HepG2 (cell line): Measurements from ENCODE around the gene SRRM2. TPM values are rescaled to one million over a fixed set of nuclear protein-coding genes. Genes with fewer than 3 reads are reported as not detected.

Experiments
- ATAD3A ChIP-seq: sonication (generic); formaldehyde crosslinking; IDR thresholded peaks from 2 replicates; pipeline ENCODE4 v1.4.0; 2020; ENCODE audit warnings: missing genetic modification reagents
- BRF2 ChIP-seq: sonication (generic); formaldehyde crosslinking; IDR thresholded peaks from 2 replicates; pipeline ENCODE4 v1.8.1; 2022; ENCODE audit warnings: mild to moderate bottlenecking, missing genetic modification reagents
- CHCHD3 ChIP-seq: sonication (generic); formaldehyde crosslinking; IDR thresholded peaks from 2 replicates; pipeline ENCODE4 v1.8.0; 2022; ENCODE audit warnings: mild to moderate bottlenecking, missing genetic modification reagents, moderate library complexity
- DZIP1 ChIP-seq: sonication (generic); formaldehyde crosslinking; IDR thresholded peaks from 2 replicates; pipeline ENCODE4 v1.5.0; 2020; ENCODE audit warnings: mild to moderate bottlenecking, missing genetic modification reagents
- FOXP4 ChIP-seq: sonication (generic); formaldehyde crosslinking; IDR thresholded peaks from 2 replicates; pipeline ENCODE4 v1.4.0; 2020; ENCODE audit warnings: missing genetic modification reagents
- KDM4B ChIP-seq: sonication (generic); formaldehyde crosslinking; IDR thresholded peaks from 2 replicates; pipeline ENCODE4 v1.4.0; 2020; ENCODE audit warnings: missing genetic modification reagents
- PAX8 ChIP-seq: sonication (generic); formaldehyde crosslinking; IDR thresholded peaks from 2 replicates; pipeline ENCODE4 v1.8.0; 2022; ENCODE audit warnings: mild to moderate bottlenecking, missing genetic modification reagents, borderline replicate concordance
- SAP130 ChIP-seq: IDR thresholded peaks from 2 replicates; pipeline ENCODE4 v1.6.1; 2016; ENCODE audit warnings: low read depth
- SCMH1 ChIP-seq: sonication (generic); formaldehyde crosslinking; IDR thresholded peaks from 2 replicates; pipeline ENCODE4 v1.9.0; 2021; ENCODE audit warnings: missing genetic modification reagents, mild to moderate bottlenecking, borderline replicate concordance
- SOX5 ChIP-seq: IDR thresholded peaks from 2 replicates; pipeline ENCODE4 v1.6.1; 2016; ENCODE audit warnings: borderline replicate concordance
- ZBTB26 ChIP-seq: IDR thresholded peaks from 2 replicates; pipeline ENCODE4 v1.6.1; 2016; ENCODE audit warnings: missing compliant biosample characterization, missing genetic modification reagents, borderline replicate concordance
- ZFAT ChIP-seq: sonication (generic); formaldehyde crosslinking; conservative IDR thresholded peaks from 2 replicates; pipeline ENCODE4 v1.8.1; 2023; ENCODE audit warnings: missing genetic modification reagents, inconsistent platforms
- ZFP36L2 ChIP-seq: sonication (generic); formaldehyde crosslinking; IDR thresholded peaks from 2 replicates; pipeline ENCODE4 v1.4.0; 2020; ENCODE audit warnings: missing genetic modification reagents
- ZFYVE20 ChIP-seq: sonication (generic); formaldehyde crosslinking; IDR thresholded peaks from 2 replicates; pipeline ENCODE4 v1.8.0; 2023; ENCODE audit warnings: low read depth, mild to moderate bottlenecking, moderate library complexity, missing genetic modification reagents, borderline replicate concordance
- ZNF124 ChIP-seq: sonication (generic); formaldehyde crosslinking; IDR thresholded peaks from 2 replicates; pipeline ENCODE4 v1.4.0; 2020; ENCODE audit warnings: missing genetic modification reagents
- ZNF17 ChIP-seq: sonication (generic); formaldehyde crosslinking; IDR thresholded peaks from 2 replicates; pipeline ENCODE4 v1.5.0; 2020; ENCODE audit warnings: mild to moderate bottlenecking, missing genetic modification reagents
- ZNF234 ChIP-seq: sonication (generic); formaldehyde crosslinking; conservative IDR thresholded peaks from 2 replicates; pipeline ENCODE4 v1.5.1; 2020; ENCODE audit warnings: mild to moderate bottlenecking, missing genetic modification reagents
- ZNF362 ChIP-seq: sonication (generic); formaldehyde crosslinking; IDR thresholded peaks from 2 replicates; pipeline ENCODE4 v1.4.0; 2020; ENCODE audit warnings: missing genetic modification reagents, mild to moderate bottlenecking, borderline replicate concordance
- ZNF383 ChIP-seq: sonication (generic); formaldehyde crosslinking; IDR thresholded peaks from 2 replicates; pipeline ENCODE4 v1.4.0; 2020; ENCODE audit warnings: missing genetic modification reagents, mild to moderate bottlenecking, borderline replicate concordance
- ZNF430 ChIP-seq: sonication (generic); formaldehyde crosslinking; IDR thresholded peaks from 2 replicates; pipeline ENCODE4 v1.9.0; 2021; ENCODE audit warnings: mild to moderate bottlenecking, missing genetic modification reagents
- ZNF589 ChIP-seq: sonication (generic); formaldehyde crosslinking; conservative IDR thresholded peaks from 2 replicates; pipeline ENCODE4 v1.8.0; 2022; ENCODE audit warnings: mild to moderate bottlenecking, moderate library complexity, missing genetic modification reagents
- polyA plus RNA-seq, 8 experiments: library from polyadenylated mRNA; depleted of rRNA in 3 of 8; stranded (reverse) in 7 of 8; unstranded in 1 of 8; fragments of >200 nt; fragmentation: Illumina TruSeq in 4 of 8; extraction: Trizol in 4 of 8; gene quantifications; 2 replicates each; pipeline versions ENCODE4 v1.2.1 to v1.2.3, GENCODE V29; 2011 to 2016; ENCODE audit warnings: low read depth in 4 of 8, missing spikeins in 1 of 8, mixed read lengths in 1 of 8; ENCODE audit not compliant: insufficient read depth in 1 of 8
- total RNA-seq, 5 experiments: library from RNA; depleted of rRNA; stranded (reverse); fragments of >200 nt; fragmentation: Illumina TruSeq; extraction: Trizol; gene quantifications; 2 replicates each; pipeline ENCODE4 v1.2.3, GENCODE V29; 2016; ENCODE audit warnings: low read depth in 1 of 5

Gene SRRM2
- total and polyA plus RNA-seq, 2 of the 13 experiments (the other 11 are each of a cell fraction or from before 2014, with no cell fraction given): 50.4 to 112 TPM

- TF ChIP-seq DZIP1 (CRISPR knock-in tag) (peak; percentile 76; the same call in 1 of the 2 replicates), KDM4B (CRISPR knock-in tag) (no peak), CHCHD3 (CRISPR knock-in tag) (peak; percentile 59; the same call in 1 of the 2 replicates), SCMH1 (CRISPR knock-in tag) (no peak), ZFAT (CRISPR knock-in tag) (peak; percentile 55; the same call in 1 of the 2 replicates), PAX8 (CRISPR knock-in tag) (peak; percentile 60; the same call in 1 of the 2 replicates), ATAD3A (CRISPR knock-in tag) (no peak), ZNF17 (no peak), ZNF234 (CRISPR knock-in tag) (0 out of 2 replicates have a peak, but pooled peaks have one; percentile 86), ZNF362 (CRISPR knock-in tag) (peak; percentile 65; the same call in 1 of the 2 replicates), ZNF124 (CRISPR knock-in tag) (no peak), ZNF383 (no peak), SOX5 (CRISPR knock-in tag) (peak; percentile 27), SAP130 (CRISPR knock-in tag) (peak; percentile 60), ZBTB26 (CRISPR knock-in tag) (peak; percentile 54), ZNF430 (CRISPR knock-in tag) (peak; percentile 66; the same call in 1 of the 2 replicates), FOXP4 (CRISPR knock-in tag) (peak; percentile 30), ZFP36L2 (CRISPR knock-in tag) (no peak), ZNF589 (0 out of 2 replicates have a peak, but pooled peaks have one; percentile 28), ZFYVE20 (CRISPR knock-in tag) (0 out of 2 replicates have a peak, but pooled peaks have one; percentile 48), BRF2 (CRISPR knock-in tag) (no peak)
These were observed at the start of gene SRRM2 (continued) for GRCh38 chr16:2752035-2752849.
